ENCODE data around the gene KCNN4. TPM values are rescaled to one million over a fixed set of nuclear protein-coding genes. Genes with fewer than 3 reads are reported as not detected.
A peak's percentile ranks its signal among the peaks of the same experiment; 100 is the strongest.

Gene KCNN4
- total and polyA plus RNA-seq, 2 experiments from 2014 or later, result 0.86 to 3.2 TPM

- TF ChIP-seq REST (IDR thresholded peaks at IDR 0.05; ENCODE audit: unreplicated experiment) (no peak), CTCF (conservative IDR thresholded peaks at IDR 0.05; ENCODE audit: low read depth in 2 of 2) (no peak), JUNB (IDR thresholded peaks at IDR 0.05; ENCODE audit: unreplicated experiment) (no peak), ZNF331 (CRISPR knock-in tag; IDR thresholded peaks at IDR 0.05; ENCODE audit: low read depth) (no peak), ZNF114 (CRISPR knock-in tag; IDR thresholded peaks at IDR 0.05) (no peak), CREB1 (CRISPR knock-in tag; IDR thresholded peaks at IDR 0.05; ENCODE audit: low read depth) (no peak), POLR2AphosphoS5 (IDR thresholded peaks at IDR 0.05; ENCODE audit: low read depth) (no peak)
Observed at GRCh38 chr19:43721469-43722048, 59.2 kb downstream of the KCNN4 start (continued).

- Mint-ChIP-seq H3K9me3 (no peaks in the 10 kb centered on the region; the same call in 2 of the 3 replicates), H3K27ac (peak overlapping the region; percentile 48; the same call in 1 of the 2 replicates)
- ATAC-seq, result no peak
- TF ChIP-seq EZH2phosphoT487 (IDR thresholded peaks at IDR 0.05; ENCODE audit: unreplicated experiment) (no peak), CREB1 (CRISPR knock-in tag; IDR thresholded peaks at IDR 0.05; ENCODE audit: low read depth) (no peak), ZNF331 (CRISPR knock-in tag; IDR thresholded peaks at IDR 0.05; ENCODE audit: low read depth) (no peak), JUNB (IDR thresholded peaks at IDR 0.05; ENCODE audit: unreplicated experiment) (no peak), STAT1 (IDR thresholded peaks at IDR 0.05; ENCODE audit: unreplicated experiment) (no peak), REST (IDR thresholded peaks at IDR 0.05; ENCODE audit: unreplicated experiment) (no peak), NANOG (IDR thresholded peaks at IDR 0.05; ENCODE audit: borderline replicate concordance) (no peak), POLR2AphosphoS5 (IDR thresholded peaks at IDR 0.05; ENCODE audit: low read depth) (no peak), CTCF (conservative IDR thresholded peaks at IDR 0.05; ENCODE audit: low read depth in 2 of 2) (no peak)
- TF ChIP-seq, protein P1, sequence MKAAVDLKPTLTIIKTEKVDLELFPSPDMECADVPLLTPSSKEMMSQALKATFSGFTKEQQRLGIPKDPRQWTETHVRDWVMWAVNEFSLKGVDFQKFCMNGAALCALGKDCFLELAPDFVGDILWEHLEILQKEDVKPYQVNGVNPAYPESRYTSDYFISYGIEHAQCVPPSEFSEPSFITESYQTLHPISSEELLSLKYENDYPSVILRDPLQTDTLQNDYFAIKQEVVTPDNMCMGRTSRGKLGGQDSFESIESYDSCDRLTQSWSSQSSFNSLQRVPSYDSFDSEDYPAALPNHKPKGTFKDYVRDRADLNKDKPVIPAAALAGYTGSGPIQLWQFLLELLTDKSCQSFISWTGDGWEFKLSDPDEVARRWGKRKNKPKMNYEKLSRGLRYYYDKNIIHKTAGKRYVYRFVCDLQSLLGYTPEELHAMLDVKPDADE (IDR thresholded peaks at IDR 0.05), result no peak
Observed at GRCh38 chr19:43720936-43721335, 59.8 kb downstream of the KCNN4 start.

More at GRCh38 chr19:43720936-43721335, 59.8 kb downstream of the KCNN4 start:
- Histone ChIP-seq H3K4me3 (no peak overlapping the region), H4K20me1 (replicated peaks; ENCODE audit: insufficient read depth) (no peaks in the 10 kb centered on the region), H3K27me3 (ENCODE audit: insufficient read depth) (no peaks in the 10 kb centered on the region), H3K4me2 (no peak overlapping the region), H2AFZ (peak overlapping the region; percentile 69; the same call in 1 of the 2 replicates), H3K79me2 (replicated peaks; ENCODE audit: insufficient read depth) (no peaks in the 10 kb centered on the region), H3K9me2 (ENCODE audit: insufficient read depth) (no peaks in the 10 kb centered on the region), H3K36me3 (ENCODE audit: insufficient read depth) (no peaks in the 10 kb centered on the region), H3F3A (replicated peaks; ENCODE audit: low read depth) (no peaks in the 10 kb centered on the region), H3K27ac (ENCODE audit: low read depth) (no peak overlapping the region), H3K4me1 (ENCODE audit: insufficient read depth) (no peaks in the 10 kb centered on the region)
- no peak overlapping the region for H3K4me3 Mint-ChIP-seq
- no peaks in the 10 kb centered on the region for H3K36me3 Mint-ChIP-seq (ENCODE audit: low read depth)
- DNase-seq (ENCODE audit: low spot score), result no peak
- peaks cover 9% of the 10 kb centered on the region for H3K27me3 Mint-ChIP-seq (ENCODE audit: insufficient read depth, low read depth, poor library complexity)
- H3K4me1 Mint-ChIP-seq, result no peaks in the 10 kb centered on the region
